ENCODE data around the gene PKN1.
"Not testable (repeated sequence)": the region's sequence is repeated elsewhere in the genome, so short reads cannot be mapped to it uniquely, and the experiment has no call there.

PKN1 gene

GRCh38 chr19:14503285-14503684 lies 70.2 kb downstream of the PKN1 start:
- ATAC-seq, result no peak
- TF ChIP-seq TCF4 (CRISPR knock-in tag; IDR thresholded peaks at IDR 0.05; ENCODE audit: borderline replicate concordance), result no peak
- no peak for TF ChIP-seq POU6F1 (CRISPR knock-in tag; IDR thresholded peaks at IDR 0.05; ENCODE audit: borderline replicate concordance, low read depth)
- no peak for TF ChIP-seq PATZ1 (CRISPR knock-in tag; IDR thresholded peaks at IDR 0.05; ENCODE audit: borderline replicate concordance)
- no peak for TF ChIP-seq ZFP30 (CRISPR knock-in tag; IDR thresholded peaks at IDR 0.05)
- TF ChIP-seq ZNF70 (CRISPR knock-in tag; IDR thresholded peaks at IDR 0.05), result no peak
- no peak for TF ChIP-seq ZNF8 (CRISPR knock-in tag; IDR thresholded peaks at IDR 0.05)
- no peak for TF ChIP-seq ARNTL (CRISPR knock-in tag; IDR thresholded peaks at IDR 0.05; ENCODE audit: borderline replicate concordance, low read depth)
- TF ChIP-seq ISL1 (CRISPR knock-in tag; IDR thresholded peaks at IDR 0.05), result no peak
- TF ChIP-seq PPARA (CRISPR knock-in tag; IDR thresholded peaks at IDR 0.05; ENCODE audit: borderline replicate concordance), result no peak
- no peak for TF ChIP-seq GLIS3 (CRISPR knock-in tag; IDR thresholded peaks at IDR 0.05)
- no peak for TF ChIP-seq ZC3H10 (CRISPR knock-in tag; IDR thresholded peaks at IDR 0.05)
- no peak for TF ChIP-seq ESRRG (CRISPR knock-in tag; IDR thresholded peaks at IDR 0.05)
- TF ChIP-seq ZFP3 (CRISPR knock-in tag; IDR thresholded peaks at IDR 0.05), result no peak
- no peak for TF ChIP-seq BACH2 (CRISPR knock-in tag; IDR thresholded peaks at IDR 0.05; ENCODE audit: borderline replicate concordance)
- no peak for TF ChIP-seq CSDC2 (CRISPR knock-in tag; IDR thresholded peaks at IDR 0.05)
- TF ChIP-seq TOX (CRISPR knock-in tag; IDR thresholded peaks at IDR 0.05; ENCODE audit: borderline replicate concordance), result no peak
- TF ChIP-seq OSR1 (CRISPR knock-in tag; IDR thresholded peaks at IDR 0.05), result no peak
- TF ChIP-seq SNAI2 (CRISPR knock-in tag; IDR thresholded peaks at IDR 0.05), result no peak
- TF ChIP-seq CSRNP3 (CRISPR knock-in tag; IDR thresholded peaks at IDR 0.05), result no peak
- no peak for TF ChIP-seq ZNF565 (CRISPR knock-in tag; conservative IDR thresholded peaks at IDR 0.05; ENCODE audit: low read depth)

- ATAC-seq, result not testable (repeated sequence)
Measured at GRCh38 chr19:14504575-14504974, 71.5 kb downstream of the PKN1 start.

- TF ChIP-seq ZFP3 (CRISPR knock-in tag; IDR thresholded peaks at IDR 0.05) (no peak), TCF4 (CRISPR knock-in tag; IDR thresholded peaks at IDR 0.05; ENCODE audit: borderline replicate concordance) (no peak), ZNF565 (CRISPR knock-in tag; conservative IDR thresholded peaks at IDR 0.05; ENCODE audit: low read depth) (no peak), TSHZ2 (CRISPR knock-in tag; IDR thresholded peaks at IDR 0.05) (no peak), CSDC2 (CRISPR knock-in tag; IDR thresholded peaks at IDR 0.05) (no peak), BACH2 (CRISPR knock-in tag; IDR thresholded peaks at IDR 0.05; ENCODE audit: borderline replicate concordance) (no peak), ZNF8 (CRISPR knock-in tag; IDR thresholded peaks at IDR 0.05) (no peak), POU6F1 (CRISPR knock-in tag; IDR thresholded peaks at IDR 0.05; ENCODE audit: borderline replicate concordance, low read depth) (no peak), ZC3H10 (CRISPR knock-in tag; IDR thresholded peaks at IDR 0.05) (no peak; the same call in 1 of the 2 replicates), PPARA (CRISPR knock-in tag; IDR thresholded peaks at IDR 0.05; ENCODE audit: borderline replicate concordance) (no peak), CREB5 (CRISPR knock-in tag; IDR thresholded peaks at IDR 0.05; ENCODE audit: low read depth) (no peak), OSR1 (CRISPR knock-in tag; IDR thresholded peaks at IDR 0.05) (no peak), RARB (CRISPR knock-in tag; IDR thresholded peaks at IDR 0.05) (no peak), ZFP30 (CRISPR knock-in tag; IDR thresholded peaks at IDR 0.05) (no peak), ISL1 (CRISPR knock-in tag; IDR thresholded peaks at IDR 0.05) (no peak), SNAI2 (CRISPR knock-in tag; IDR thresholded peaks at IDR 0.05) (no peak), GLIS3 (CRISPR knock-in tag; IDR thresholded peaks at IDR 0.05) (no peak), CSRNP3 (CRISPR knock-in tag; IDR thresholded peaks at IDR 0.05) (no peak), ZNF70 (CRISPR knock-in tag; IDR thresholded peaks at IDR 0.05) (no peak)
- ATAC-seq, result peak; percentile 78
Measured at GRCh38 chr19:14505488-14506239, 72.6 kb downstream of the PKN1 start.
